Activated CD4-positive, CD25-positive, alpha-beta regulatory T cell treated with anti-CD3 and anti-CD28 coated beads, Interleukin-2, amount 50 U/mL, for 16 hours (primary cell): ENCODE data around the gene SLC2A9.
"Not testable (repeated sequence)": the region's sequence is repeated elsewhere in the genome, so short reads cannot be mapped to it uniquely, and the experiment has no call there.

Experiments used
- DNase-seq: peaks from one replicate; pipeline ENCODE4 v3.0.0-alpha.2; 2020; ENCODE audit warnings: low read depth, low spot score

Gene SLC2A9

DNA sequence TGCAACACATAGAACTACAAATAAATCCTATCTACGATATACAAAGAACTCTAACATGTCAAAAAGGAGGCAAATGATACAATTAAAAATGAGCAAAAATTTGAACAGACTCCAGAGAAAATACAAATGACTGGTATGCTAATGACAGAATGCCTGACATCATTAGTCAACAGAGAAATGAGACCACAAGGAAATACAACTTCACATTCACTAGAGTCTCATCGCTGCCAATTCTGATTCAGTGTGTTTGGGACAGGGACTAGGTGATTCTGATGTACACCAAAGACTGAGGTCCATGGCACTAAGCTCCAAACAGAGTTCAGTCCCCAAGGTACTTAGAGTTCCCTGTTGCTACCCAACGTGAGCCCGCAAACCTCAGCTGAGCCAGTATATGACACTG, 23.4 kb downstream of the SLC2A9 start:
- no peak for DNase-seq

- no peak for DNase-seq
These were observed 24.8 kb downstream of the SLC2A9 start for GRCh38 chr4:9996319-9997110.

DNA sequence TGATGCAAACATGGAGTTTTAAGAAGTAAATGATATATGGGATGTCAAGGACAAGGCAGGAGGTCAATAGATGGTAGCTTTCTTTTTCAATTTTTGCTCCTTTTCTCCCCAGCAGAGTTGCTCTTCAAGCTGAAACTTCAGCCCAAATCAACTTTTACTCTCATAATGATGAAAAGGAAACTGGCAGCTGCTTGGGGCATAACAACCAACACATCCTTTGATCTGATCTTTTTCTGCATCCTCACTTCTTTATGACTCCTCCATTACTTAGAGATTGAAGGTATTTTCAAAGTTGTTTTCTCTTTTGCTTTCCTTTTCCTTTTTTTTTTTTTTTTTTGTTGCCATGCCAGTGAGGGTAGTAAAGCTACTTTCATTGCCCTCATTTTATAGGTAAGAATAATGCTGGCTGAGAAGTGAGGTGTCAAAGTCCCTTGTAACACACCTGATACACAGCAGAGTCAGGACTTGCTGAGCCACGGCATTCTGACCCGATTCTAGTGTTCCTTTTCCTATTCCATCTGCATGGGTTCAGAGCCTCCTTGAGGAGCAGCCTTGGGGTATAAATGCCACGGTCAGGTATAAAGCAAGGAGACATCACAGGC, 26.9 kb downstream of the SLC2A9 start:
- DNase-seq: no peak

GRCh38 chr4:9989918-9990635, 31.2 kb downstream of the SLC2A9 start:
- DNase-seq: no peak

DNA sequence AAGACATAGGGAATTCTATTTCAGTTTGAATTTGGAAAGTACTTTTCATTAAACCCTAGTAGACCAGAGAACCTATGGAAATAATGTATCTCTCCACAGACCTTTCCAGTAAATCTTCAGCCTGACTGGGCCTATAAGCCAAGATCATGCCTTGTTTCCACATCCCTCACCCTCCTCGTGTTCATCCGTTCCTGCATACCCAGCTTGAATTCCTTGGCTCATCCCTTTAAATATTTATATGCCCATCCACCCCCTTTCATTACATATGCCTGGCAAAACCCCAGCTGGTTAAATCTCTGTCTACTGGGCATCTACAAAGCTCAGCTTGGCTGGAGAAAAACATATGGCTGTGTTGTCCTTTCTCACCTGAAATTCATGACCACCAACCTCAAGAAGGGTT, 32.4 kb downstream of the SLC2A9 start:
- no peak for DNase-seq

- no peak for DNase-seq
These were observed 32.9 kb downstream of the SLC2A9 start for GRCh38 chr4:9988363-9988749.

GRCh38 chr4:9987749-9988362, 33.4 kb downstream of the SLC2A9 start:
- DNase-seq: no peak

DNA sequence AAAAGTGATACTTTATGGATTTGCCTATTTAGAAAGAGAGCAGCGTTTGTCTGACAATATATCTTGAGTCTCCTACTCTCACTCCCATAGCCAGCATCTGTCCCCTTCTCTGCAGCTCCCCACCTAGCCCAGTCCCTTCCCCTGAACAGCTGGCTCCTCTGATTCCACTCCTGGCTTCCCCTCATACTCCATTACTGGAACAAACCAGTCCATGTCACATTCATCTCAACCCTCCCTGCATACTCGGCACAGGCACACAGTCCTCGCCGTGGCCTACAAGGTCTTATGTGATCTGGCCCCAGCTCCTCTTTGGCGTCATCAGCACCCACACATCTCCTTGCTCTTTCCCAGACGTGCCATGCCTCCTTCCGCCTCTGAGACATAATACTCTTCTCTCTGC, 36.7 kb downstream of the SLC2A9 start:
- no peak for DNase-seq

DNA sequence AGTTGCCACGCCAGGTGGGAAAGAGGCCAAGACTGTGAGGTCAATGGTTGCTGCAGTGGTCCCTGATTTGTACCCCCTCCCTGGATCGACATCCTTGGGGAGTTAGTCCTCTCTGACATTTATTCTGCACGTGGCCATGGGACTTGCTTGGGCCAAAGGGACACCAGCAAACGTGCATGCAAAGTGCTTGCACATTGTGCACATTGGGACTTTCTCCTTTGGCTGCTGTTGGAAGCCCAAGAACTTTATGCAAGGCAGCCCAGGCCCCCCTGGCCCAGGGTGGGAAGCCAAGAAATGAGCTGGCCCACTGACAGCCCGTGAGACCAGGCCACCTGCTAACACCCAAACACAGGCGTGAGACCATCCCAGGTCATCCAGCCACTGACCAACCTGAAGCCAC, 38.1 kb downstream of the SLC2A9 start:
- DNase-seq: no peak

- not testable (repeated sequence) for DNase-seq
These were observed 39.4 kb downstream of the SLC2A9 start for GRCh38 chr4:9981899-9982298.

DNA sequence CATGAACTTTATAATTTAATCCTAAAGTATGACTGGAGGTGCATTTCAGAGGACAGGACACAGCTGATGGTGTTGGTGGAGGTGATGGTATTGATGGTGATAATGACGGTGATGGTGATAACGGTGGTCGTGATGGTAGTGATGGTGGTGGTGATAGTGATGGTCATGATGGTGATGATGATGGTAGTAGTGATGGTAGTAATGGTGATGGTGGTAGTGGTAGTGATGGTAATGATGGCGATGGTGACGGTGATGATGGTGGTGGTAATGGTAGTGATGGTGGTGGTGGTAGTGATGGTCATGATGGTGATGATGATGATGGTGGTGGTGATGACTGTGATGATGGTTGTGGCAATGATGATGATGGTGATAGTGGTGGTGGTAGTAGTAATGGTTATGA, 40.4 kb downstream of the SLC2A9 start:
- DNase-seq: no peak

DNA sequence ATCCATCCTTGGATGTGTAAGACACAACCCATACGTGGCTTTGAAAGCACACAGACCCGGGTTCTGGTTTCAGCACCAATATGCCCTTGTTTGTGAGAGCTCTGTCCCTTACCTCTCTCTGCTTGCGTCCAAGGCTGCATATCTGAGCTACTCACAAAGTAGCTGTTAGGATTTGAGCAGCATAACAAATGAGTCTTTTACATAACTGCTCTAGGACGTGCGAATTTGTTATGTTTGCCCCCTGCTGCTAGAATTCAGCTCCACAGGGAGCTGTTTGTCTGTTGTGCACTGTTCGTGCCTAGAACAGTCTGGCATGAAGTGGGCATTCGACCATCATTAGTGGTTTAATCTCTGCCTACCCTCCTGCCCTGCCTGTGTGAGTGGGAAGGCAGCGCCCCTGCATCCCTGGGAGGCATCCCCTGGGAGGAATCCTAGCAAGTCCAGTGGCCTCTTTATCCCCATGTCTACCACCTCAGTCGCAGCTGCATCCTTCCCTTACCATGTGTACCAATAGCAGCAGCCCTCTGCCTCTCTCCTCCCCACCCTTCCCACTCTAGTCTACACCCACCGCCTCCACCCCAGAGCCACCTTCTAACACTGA, 42.1 kb downstream of the SLC2A9 start:
- DNase-seq: no peak

- no peak for DNase-seq
These were observed 43.7 kb downstream of the SLC2A9 start for GRCh38 chr4:9977518-9978031.

GRCh38 chr4:9976781-9977180, 44.5 kb downstream of the SLC2A9 start:
- no peak for DNase-seq

- no peak for DNase-seq
These were observed 45.0 kb downstream of the SLC2A9 start for GRCh38 chr4:9976293-9976692.

DNA sequence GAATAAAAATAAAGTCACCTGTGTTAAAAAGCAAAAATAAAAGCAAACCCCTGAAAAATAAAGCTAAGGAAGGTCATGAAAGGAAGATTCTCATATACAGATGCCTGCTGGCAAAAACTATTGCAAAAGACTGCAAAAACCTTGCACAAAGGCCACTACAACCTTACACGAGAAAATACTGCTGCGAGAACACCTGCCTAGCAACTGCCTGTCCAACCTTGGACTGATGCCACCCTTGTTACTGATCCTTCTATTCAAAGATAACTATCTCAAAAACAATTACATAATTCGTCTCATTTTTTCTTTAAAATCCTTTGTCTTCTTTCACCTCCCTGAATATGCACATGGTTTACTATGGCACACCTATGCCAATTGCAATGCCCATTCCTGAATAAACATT, 49.6 kb downstream of the SLC2A9 start:
- DNase-seq: no peak

GRCh38 chr4:9970399-9971011, 50.8 kb downstream of the SLC2A9 start:
- DNase-seq: no peak

DNA sequence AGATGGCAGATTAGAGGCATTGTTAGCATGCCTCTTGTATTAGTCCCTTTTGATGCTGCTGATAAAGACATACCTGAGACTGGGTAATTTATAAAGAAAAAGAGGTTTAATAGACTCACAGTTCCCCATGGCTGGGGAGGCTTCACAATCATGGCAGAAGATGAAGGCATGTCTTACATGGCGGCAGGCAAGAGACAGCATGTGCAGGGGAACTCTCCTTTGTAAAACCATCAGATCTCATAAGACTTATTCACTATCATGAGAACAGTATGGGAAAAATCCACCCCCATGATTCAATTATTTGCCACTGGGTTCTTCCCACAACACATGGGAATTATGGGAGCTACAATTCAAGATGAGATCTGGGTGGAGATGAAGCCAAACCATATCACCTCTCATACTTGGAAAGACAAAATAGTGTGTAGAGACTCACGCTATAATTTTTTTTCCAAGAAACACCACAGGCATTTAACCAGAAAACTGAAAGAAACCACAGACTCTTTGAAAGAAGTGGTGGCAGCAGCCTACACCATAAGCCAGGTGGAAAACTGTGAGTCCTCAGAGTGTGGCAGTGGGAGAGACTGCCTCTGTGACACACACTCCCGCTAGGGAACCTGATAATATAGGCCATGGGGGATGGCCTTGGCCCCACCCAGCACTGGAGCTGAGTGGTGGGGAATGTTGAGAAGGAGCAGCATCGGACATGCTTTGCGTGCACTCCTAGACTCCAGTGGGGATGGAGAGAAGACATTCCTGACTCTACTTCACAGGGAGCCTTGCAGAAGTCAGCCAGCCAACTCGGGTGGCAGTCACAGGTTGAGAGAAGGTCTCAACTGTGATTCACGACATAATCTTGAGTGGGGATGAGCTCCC, 51.5 kb downstream of the SLC2A9 start:
- no peak for DNase-seq

GRCh38 chr4:9968472-9968871, 52.8 kb downstream of the SLC2A9 start:
- DNase-seq: no peak

DNA sequence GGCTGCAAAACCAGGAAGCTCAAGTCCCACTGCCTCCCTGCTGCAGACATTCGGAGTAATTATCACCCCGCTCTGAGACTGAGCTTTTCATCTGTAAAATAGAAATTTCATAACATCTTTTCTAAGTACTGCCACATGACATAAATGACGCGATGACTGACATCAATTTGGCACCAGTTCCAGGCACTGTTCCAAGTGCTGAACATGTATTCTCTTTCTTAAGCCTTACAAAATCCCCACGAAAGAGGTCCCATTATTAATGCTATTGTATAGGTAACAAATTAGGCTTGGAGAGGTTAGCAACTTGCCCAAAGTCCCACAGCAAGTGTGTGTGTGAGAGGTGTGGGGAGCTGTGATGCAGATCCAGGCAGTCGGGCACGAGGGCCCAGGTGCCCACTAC, 56.4 kb downstream of the SLC2A9 start:
- DNase-seq: no peak
